Choroid plexus epithelial cell (primary cell): ENCODE measurements around the gene PBRM1.
A peak's percentile ranks its signal among the peaks of the same experiment; 100 is the strongest.

Experiments
- DNase-seq: peaks from one replicate; pipeline ENCODE4 v3.0.0-alpha.2; 2010; ENCODE audit warnings: low read depth
- H3K4me3 ChIP-seq: 2 replicates; pipeline ENCODE4 v1.5.1; 2011; ENCODE audit warnings: low read depth, mild to moderate bottlenecking, control low read depth, low read length, moderate library complexity
- TF ChIP-seq, protein P1 (sequence below): conservative IDR thresholded peaks from 2 replicates; pipeline ENCODE4 v1.5.1; 2011; ENCODE audit warnings: low read depth, mild to moderate bottlenecking, control low read depth, inconsistent platforms, low read length, moderate library complexity

Gene PBRM1

GRCh38 chr3:52690560-52690959, 4.8 kb upstream of the PBRM1 start:
- H3K4me3 ChIP-seq = no peak overlapping the region
- DNase-seq = no peak
- TF ChIP-seq, protein P1, sequence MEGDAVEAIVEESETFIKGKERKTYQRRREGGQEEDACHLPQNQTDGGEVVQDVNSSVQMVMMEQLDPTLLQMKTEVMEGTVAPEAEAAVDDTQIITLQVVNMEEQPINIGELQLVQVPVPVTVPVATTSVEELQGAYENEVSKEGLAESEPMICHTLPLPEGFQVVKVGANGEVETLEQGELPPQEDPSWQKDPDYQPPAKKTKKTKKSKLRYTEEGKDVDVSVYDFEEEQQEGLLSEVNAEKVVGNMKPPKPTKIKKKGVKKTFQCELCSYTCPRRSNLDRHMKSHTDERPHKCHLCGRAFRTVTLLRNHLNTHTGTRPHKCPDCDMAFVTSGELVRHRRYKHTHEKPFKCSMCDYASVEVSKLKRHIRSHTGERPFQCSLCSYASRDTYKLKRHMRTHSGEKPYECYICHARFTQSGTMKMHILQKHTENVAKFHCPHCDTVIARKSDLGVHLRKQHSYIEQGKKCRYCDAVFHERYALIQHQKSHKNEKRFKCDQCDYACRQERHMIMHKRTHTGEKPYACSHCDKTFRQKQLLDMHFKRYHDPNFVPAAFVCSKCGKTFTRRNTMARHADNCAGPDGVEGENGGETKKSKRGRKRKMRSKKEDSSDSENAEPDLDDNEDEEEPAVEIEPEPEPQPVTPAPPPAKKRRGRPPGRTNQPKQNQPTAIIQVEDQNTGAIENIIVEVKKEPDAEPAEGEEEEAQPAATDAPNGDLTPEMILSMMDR = no peak

DNA sequence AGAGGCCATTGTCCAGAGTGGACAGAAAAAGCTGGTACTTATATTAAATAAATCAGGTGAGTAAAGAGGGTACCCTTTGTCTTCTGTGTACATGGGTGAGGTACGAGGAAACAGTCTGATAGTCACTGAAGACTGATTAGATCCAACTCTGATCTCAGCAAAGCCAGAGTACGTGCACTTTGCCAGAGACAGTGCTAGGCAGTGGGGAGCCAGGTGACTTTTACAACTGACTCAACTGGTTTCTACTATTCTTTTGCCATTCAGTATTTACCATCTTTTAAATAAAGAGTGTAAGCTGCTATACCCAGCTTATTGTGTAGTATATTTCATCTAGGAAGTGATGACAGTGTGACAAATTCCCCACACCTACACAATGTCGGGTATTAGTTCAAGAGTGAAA, 3.4 kb upstream of the PBRM1 start:
- H3K4me3 ChIP-seq = no peak overlapping the region
- TF ChIP-seq, protein P1 = no peak
- DNase-seq = no peak

DNA sequence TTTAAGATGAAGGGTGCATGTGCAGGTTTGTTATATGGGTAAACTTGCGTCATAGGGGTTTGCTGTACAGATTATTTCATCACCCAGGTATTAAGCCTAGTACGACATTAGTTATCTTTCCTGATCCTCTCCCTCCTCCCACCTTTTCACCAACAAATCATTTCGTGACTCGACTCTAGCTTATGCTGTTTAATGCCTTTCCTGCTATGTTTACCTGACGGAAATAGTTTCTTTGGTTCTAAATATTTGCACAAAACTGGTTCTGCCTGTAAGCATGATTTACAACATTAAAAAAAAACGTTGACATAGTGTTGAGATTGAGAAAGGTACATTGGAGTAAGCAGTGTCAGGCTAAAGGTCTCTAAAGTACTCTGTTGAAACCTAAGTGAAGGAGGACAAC, 2.6 kb upstream of the PBRM1 start:
- TF ChIP-seq, protein P1 = no peak
- no peak overlapping the region for H3K4me3 ChIP-seq
- DNase-seq = no peak

GRCh38 chr3:52685285-52685708, 416 bp downstream of the PBRM1 start:
- H3K4me3 ChIP-seq = peak overlapping the region; percentile 75
- DNase-seq = no peak
- TF ChIP-seq, protein P1 = no peak

DNA sequence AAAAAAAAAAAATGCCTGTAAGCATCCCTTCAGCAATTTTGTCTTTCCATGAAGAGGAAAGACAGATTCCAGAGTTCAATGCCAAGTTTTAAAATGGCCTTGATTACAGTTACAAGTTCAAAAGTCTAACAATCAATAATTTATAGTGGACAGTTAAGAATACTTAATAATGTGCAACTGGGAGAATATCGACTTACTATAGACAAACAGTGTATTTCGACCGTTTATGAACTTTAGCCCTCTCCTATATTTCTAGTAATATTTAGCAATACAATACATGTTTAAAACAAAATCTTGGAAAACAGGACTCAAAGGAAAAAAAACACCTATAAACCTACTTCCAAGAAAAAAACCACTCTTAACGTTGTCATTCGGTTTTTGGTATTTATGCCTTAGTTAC, 1.5 kb downstream of the PBRM1 start:
- H3K4me3 ChIP-seq = peak overlapping the region; percentile 23
- TF ChIP-seq, protein P1 = no peak
- no peak for DNase-seq

DNA sequence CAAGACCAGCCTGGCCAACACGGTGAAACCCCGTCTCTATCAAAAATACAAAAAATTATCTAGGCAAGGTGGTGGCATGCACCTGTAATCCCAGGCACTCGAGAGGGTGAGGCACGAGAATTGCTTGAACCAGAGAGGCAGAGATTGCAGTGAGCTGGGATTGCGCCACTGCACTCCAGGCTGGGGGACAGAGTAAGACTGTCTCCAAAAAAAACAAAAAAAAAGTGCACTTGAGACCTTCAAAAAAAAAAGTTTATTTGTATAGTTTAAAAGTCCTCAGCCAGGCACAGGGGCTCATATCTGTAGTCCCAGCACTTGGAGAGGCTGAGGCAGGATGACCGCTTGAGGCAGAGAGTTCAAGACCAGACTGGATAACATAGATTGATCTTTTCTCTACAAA, 2.1 kb downstream of the PBRM1 start:
- DNase-seq = peak; percentile 41
- TF ChIP-seq, protein P1 = no peak
- H3K4me3 ChIP-seq = no peak overlapping the region

DNA sequence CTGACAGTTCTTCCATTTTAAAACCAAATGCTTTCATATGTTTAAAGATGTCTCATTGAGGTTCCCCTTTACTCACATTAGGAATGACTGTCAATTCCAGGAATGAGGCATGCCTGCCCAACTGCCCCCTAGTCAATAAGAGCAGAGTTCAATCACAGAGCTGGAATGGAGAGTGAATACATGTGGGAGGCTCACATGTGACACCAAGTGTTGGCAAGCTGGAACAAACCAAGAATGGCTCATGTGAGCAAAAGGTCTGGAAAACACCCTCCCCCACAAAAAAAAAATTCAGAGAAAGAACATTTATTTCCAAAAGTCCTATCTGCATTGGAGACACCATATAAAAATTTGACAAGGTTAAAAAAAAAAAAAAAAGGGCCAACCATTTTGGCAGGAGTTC, 3.7 kb downstream of the PBRM1 start:
- H3K4me3 ChIP-seq = no peak overlapping the region
- peak; percentile 90 for DNase-seq
- TF ChIP-seq, protein P1 = no peak
